ENCODE data around the gene PALLD. TPM values are rescaled to one million over a fixed set of nuclear protein-coding genes. Genes with fewer than 3 reads are reported as not detected.
"Not testable (repeated sequence)": the region's sequence is repeated elsewhere in the genome, so short reads cannot be mapped to it uniquely, and the experiment has no call there.

PALLD gene
- total and polyA plus RNA-seq, 2 of the 13 experiments (the other 11 are each of a cell fraction or from before 2014, with no cell fraction given) = 0.50 to 1.5 TPM

- no peak for DNase-seq (ENCODE audit: low spot score)
- Histone ChIP-seq H3K9me3 (ENCODE audit: low read length) (no peaks in the 10 kb centered on the region), H3K27me3 (ENCODE audit: control insufficient read depth in 1 of 2, insufficient read depth in 2 of 2, low read length in 2 of 2) (no peaks in the 10 kb centered on the region), H4K20me1 (ENCODE audit: insufficient read depth, low read length) (no peaks in the 10 kb centered on the region), H3K4me1 (ENCODE audit: insufficient read depth, low read length) (no peaks in the 10 kb centered on the region), H3K4me3 (replicated peaks in 1 of 3; ENCODE audit: insufficient read depth in 1 of 3, low read depth in 2 of 3, low read length in 3 of 3) (no peak overlapping the region), H3K9ac (ENCODE audit: insufficient read depth, low read depth, low read length) (no peak overlapping the region), H2AFZ (ENCODE audit: low read length) (no peak overlapping the region), H3K27ac (ENCODE audit: extremely low read length, insufficient read depth, low read length) (no peak overlapping the region), H3K79me2 (ENCODE audit: insufficient read depth, low read length) (no peaks in the 10 kb centered on the region), H3K36me3 (replicated peaks in 1 of 2; ENCODE audit: control insufficient read depth in 1 of 2, insufficient read depth in 2 of 2, low read length in 2 of 2) (no peaks in the 10 kb centered on the region), H3K4me2 (ENCODE audit: low read depth, low read length) (no peak overlapping the region)
- POLR2A ChIA-PET = no interaction called here
- ATAC-seq = no peak
- no peak for FAIRE-seq
- CTCF ChIA-PET (ENCODE audit: low intra/inter-chr PET ratio, low total read pairs) = no interaction called here
- in situ Hi-C loops (cut with HindIII; ENCODE audit: extremely low pct_ligation_motif_present, low pct_unique_long_range_greater_than_20kb) = no loop called here
- BruUV-seq (replicated peaks) = no TSS peak
- no peak for TF ChIP-seq ZNF33B (CRISPR knock-in tag; IDR thresholded peaks at IDR 0.05)
- TF ChIP-seq, protein P1, sequence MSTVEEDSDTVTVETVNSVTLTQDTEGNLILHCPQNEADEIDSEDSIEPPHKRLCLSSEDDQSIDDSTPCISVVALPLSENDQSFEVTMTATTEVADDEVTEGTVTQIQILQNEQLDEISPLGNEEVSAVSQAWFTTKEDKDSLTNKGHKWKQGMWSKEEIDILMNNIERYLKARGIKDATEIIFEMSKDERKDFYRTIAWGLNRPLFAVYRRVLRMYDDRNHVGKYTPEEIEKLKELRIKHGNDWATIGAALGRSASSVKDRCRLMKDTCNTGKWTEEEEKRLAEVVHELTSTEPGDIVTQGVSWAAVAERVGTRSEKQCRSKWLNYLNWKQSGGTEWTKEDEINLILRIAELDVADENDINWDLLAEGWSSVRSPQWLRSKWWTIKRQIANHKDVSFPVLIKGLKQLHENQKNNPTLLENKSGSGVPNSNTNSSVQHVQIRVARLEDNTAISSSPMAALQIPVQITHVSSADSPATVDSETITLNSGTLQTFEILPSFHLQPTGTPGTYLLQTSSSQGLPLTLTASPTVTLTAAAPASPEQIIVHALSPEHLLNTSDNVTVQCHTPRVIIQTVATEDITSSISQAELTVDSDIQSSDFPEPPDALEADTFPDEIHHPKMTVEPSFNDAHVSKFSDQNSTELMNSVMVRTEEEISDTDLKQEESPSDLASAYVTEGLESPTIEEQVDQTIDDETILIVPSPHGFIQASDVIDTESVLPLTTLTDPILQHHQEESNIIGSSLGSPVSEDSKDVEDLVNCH (CRISPR knock-in tag; IDR thresholded peaks at IDR 0.05) = no peak
- TF ChIP-seq FOXK2 (IDR thresholded peaks at IDR 0.05) = no peak
- TF ChIP-seq LRRFIP1 (CRISPR knock-in tag; conservative IDR thresholded peaks at IDR 0.05) = no peak
- TF ChIP-seq, protein P2, sequence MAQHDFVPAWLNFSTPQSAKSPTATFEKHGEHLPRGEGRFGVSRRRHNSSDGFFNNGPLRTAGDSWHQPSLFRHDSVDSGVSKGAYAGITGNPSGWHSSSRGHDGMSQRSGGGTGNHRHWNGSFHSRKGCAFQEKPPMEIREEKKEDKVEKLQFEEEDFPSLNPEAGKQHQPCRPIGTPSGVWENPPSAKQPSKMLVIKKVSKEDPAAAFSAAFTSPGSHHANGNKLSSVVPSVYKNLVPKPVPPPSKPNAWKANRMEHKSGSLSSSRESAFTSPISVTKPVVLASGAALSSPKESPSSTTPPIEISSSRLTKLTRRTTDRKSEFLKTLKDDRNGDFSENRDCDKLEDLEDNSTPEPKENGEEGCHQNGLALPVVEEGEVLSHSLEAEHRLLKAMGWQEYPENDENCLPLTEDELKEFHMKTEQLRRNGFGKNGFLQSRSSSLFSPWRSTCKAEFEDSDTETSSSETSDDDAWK (CRISPR knock-in tag; IDR thresholded peaks at IDR 0.05) = no peak
- TF ChIP-seq, protein P3, sequence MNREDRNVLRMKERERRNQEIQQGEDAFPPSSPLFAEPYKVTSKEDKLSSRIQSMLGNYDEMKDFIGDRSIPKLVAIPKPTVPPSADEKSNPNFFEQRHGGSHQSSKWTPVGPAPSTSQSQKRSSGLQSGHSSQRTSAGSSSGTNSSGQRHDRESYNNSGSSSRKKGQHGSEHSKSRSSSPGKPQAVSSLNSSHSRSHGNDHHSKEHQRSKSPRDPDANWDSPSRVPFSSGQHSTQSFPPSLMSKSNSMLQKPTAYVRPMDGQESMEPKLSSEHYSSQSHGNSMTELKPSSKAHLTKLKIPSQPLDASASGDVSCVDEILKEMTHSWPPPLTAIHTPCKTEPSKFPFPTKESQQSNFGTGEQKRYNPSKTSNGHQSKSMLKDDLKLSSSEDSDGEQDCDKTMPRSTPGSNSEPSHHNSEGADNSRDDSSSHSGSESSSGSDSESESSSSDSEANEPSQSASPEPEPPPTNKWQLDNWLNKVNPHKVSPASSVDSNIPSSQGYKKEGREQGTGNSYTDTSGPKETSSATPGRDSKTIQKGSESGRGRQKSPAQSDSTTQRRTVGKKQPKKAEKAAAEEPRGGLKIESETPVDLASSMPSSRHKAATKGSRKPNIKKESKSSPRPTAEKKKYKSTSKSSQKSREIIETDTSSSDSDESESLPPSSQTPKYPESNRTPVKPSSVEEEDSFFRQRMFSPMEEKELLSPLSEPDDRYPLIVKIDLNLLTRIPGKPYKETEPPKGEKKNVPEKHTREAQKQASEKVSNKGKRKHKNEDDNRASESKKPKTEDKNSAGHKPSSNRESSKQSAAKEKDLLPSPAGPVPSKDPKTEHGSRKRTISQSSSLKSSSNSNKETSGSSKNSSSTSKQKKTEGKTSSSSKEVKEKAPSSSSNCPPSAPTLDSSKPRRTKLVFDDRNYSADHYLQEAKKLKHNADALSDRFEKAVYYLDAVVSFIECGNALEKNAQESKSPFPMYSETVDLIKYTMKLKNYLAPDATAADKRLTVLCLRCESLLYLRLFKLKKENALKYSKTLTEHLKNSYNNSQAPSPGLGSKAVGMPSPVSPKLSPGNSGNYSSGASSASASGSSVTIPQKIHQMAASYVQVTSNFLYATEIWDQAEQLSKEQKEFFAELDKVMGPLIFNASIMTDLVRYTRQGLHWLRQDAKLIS (CRISPR knock-in tag; IDR thresholded peaks at IDR 0.05) = no peak
- TF ChIP-seq YY1 (IDR thresholded peaks at IDR 0.05; ENCODE audit: insufficient read depth, insufficient replicate concordance, low read depth, low read length) = no peak
- no peak for TF ChIP-seq MYC (CRISPR knock-in tag; IDR thresholded peaks at IDR 0.05; ENCODE audit: borderline replicate concordance)
- no peak for TF ChIP-seq SIX4 (CRISPR knock-in tag; IDR thresholded peaks at IDR 0.05)
- 19% methylated on average over 5 of the region's 5 CpGs for WGBS (ENCODE audit: low lambda C conversion rate)
- intact Hi-C loops (cut with micrococcal nuclease; ENCODE audit: unreplicated experiment) = no loop called here
Measured at GRCh38 chr4:168453146-168453545, 43.7 kb upstream of the PALLD start.

GRCh38 chr4:168458256-168458655 is 38.6 kb upstream of the PALLD start:
- POLR2A ChIA-PET; H3K9me3 ChIP-seq (ENCODE audit: low read length); ATAC-seq; intact Hi-C loops (cut with micrococcal nuclease; ENCODE audit: unreplicated experiment); in situ Hi-C loops (cut with HindIII; ENCODE audit: extremely low pct_ligation_motif_present, low pct_unique_long_range_greater_than_20kb); H3K9ac ChIP-seq (ENCODE audit: insufficient read depth, low read depth, low read length); H3K4me2 ChIP-seq (ENCODE audit: low read depth, low read length); H3K27me3 ChIP-seq (ENCODE audit: control insufficient read depth in 1 of 2, insufficient read depth in 2 of 2, low read length in 2 of 2); CTCF ChIA-PET (ENCODE audit: low intra/inter-chr PET ratio, low total read pairs); BruUV-seq (replicated peaks); DNase-seq (ENCODE audit: low spot score); H3K27ac ChIP-seq (ENCODE audit: extremely low read length, insufficient read depth, low read length); H2AFZ ChIP-seq (ENCODE audit: low read length); H3K36me3 ChIP-seq (replicated peaks in 1 of 2; ENCODE audit: control insufficient read depth in 1 of 2, insufficient read depth in 2 of 2, low read length in 2 of 2); H4K20me1 ChIP-seq (ENCODE audit: insufficient read depth, low read length); H3K79me2 ChIP-seq (ENCODE audit: insufficient read depth, low read length); FAIRE-seq; H3K4me1 ChIP-seq (ENCODE audit: insufficient read depth, low read length); H3K4me3 ChIP-seq (replicated peaks in 1 of 3; ENCODE audit: insufficient read depth in 1 of 3, low read depth in 2 of 3, low read length in 3 of 3): not testable (repeated sequence)
- 0% methylated on average over 2 of the region's 2 CpGs for WGBS (ENCODE audit: low lambda C conversion rate)
